Neural cell (in vitro differentiated cells): ENCODE results near the gene MRPL32. TPM values are rescaled to one million over a fixed set of nuclear protein-coding genes. Genes with fewer than 3 reads are reported as not detected.

Source experiments
- H2AFZ ChIP-seq: fragments of 200-600, 300-800 bp; sonication (generic), shearing (Covaris generic); 2 replicates; pipeline ENCODE4 v1.6.0; 2014; ENCODE audit warnings: low read depth, mild to moderate bottlenecking, antibody characterized with exemption, low read length, moderate library complexity
- H3F3A ChIP-seq: fragments of 200-600 bp; shearing (Covaris generic); 2 replicates; pipeline ENCODE4 v1.6.1; 2016; ENCODE audit warnings: mild to moderate bottlenecking, moderate library complexity, mixed read lengths, antibody characterized with exemption, low read length; ENCODE audit not compliant: insufficient read depth, poor library complexity, severe bottlenecking
- H3K27ac ChIP-seq: fragments of 200-600, 300-800 bp; sonication (generic), shearing (Covaris generic); 2 replicates; pipeline ENCODE4 v1.5.1; 2014; ENCODE audit warnings: mild to moderate bottlenecking, low read length, moderate library complexity
- H3K27me3 ChIP-seq: fragments of 300-800, 200-600 bp; sonication (generic), shearing (Covaris generic); 2 replicates; pipeline ENCODE4 v1.6.0; 2014; ENCODE audit warnings: mild to moderate bottlenecking, low read depth, low read length, moderate library complexity; ENCODE audit not compliant: insufficient read depth
- H3K36me3 ChIP-seq: fragments of 300-800, 200-600 bp; sonication (generic), shearing (Covaris generic); 2 replicates; pipeline ENCODE4 v1.5.1; 2014; ENCODE audit warnings: mild to moderate bottlenecking, antibody characterized with exemption, low read length, moderate library complexity; ENCODE audit not compliant: insufficient read depth
- H3K4me2 ChIP-seq: fragments of 300-800, 200-600 bp; sonication (generic), shearing (Covaris generic); 2 replicates; pipeline ENCODE4 v1.6.0; 2014; ENCODE audit warnings: mild to moderate bottlenecking, low read length
- H3K4me3 ChIP-seq: fragments of 300-800, 200-600 bp; sonication (generic), shearing (Covaris generic); 2 replicates; pipeline ENCODE4 v1.5.1; 2014; ENCODE audit warnings: mild to moderate bottlenecking, low read length, moderate library complexity
- H3K79me2 ChIP-seq: fragments of 200-600 bp; shearing (Covaris generic); replicated peaks from 2 replicates; pipeline ENCODE4 v1.6.0; 2014; ENCODE audit warnings: mild to moderate bottlenecking, low read length, moderate library complexity; ENCODE audit not compliant: insufficient read depth
- H3K9ac ChIP-seq: fragments of 300-800, 200-600 bp; sonication (generic), shearing (Covaris generic); 2 replicates; pipeline ENCODE4 v1.6.1; 2016; ENCODE audit warnings: mild to moderate bottlenecking, low read length, mixed read lengths
- H3K9me2 ChIP-seq: fragments of 200-600 bp; shearing (Covaris generic); 2 replicates; pipeline ENCODE4 v1.6.1; 2016; ENCODE audit warnings: mild to moderate bottlenecking, low read length, mixed read lengths; ENCODE audit not compliant: insufficient read depth
- H3K9me3 ChIP-seq: fragments of 200-600, 300-800 bp; sonication (generic), shearing (Covaris generic); 2 replicates; pipeline ENCODE4 v1.6.1; 2016; ENCODE audit warnings: mild to moderate bottlenecking, mixed run types, low read length, moderate library complexity, mixed read lengths
- H4K20me1 ChIP-seq: fragments of 200-600 bp; shearing (Covaris generic); 2 replicates; pipeline ENCODE4 v1.6.1; 2016; ENCODE audit warnings: mild to moderate bottlenecking, mixed run types; ENCODE audit not compliant: insufficient read depth
- CTCF ChIP-seq: fragments of 450-650 bp; IDR thresholded peaks from 2 replicates; pipeline ENCODE4 v1.5.1; 2014; ENCODE audit warnings: antibody characterized with exemption, mild to moderate bottlenecking, moderate library complexity; ENCODE audit not compliant: poor library complexity, severe bottlenecking
- EP300 ChIP-seq: fragments of 450-650 bp; conservative IDR thresholded peaks from 2 replicates; pipeline ENCODE4 v1.6.1; 2014; ENCODE audit warnings: antibody characterized with exemption, mild to moderate bottlenecking, moderate library complexity; ENCODE audit not compliant: poor library complexity, severe bottlenecking
- EZH2 ChIP-seq: fragments of 200-600, 300-800 bp; shearing (Covaris generic), sonication (generic); IDR thresholded peaks from 2 replicates; pipeline ENCODE4 v1.6.1; 2014; ENCODE audit warnings: antibody characterized with exemption, low read length, borderline replicate concordance, mild to moderate bottlenecking; ENCODE audit not compliant: insufficient read depth, poor library complexity, severe bottlenecking
- MXI1 ChIP-seq: fragments of 450-650 bp; conservative IDR thresholded peaks from 2 replicates; pipeline ENCODE4 v1.6.1; 2014; ENCODE audit warnings: antibody characterized with exemption, mild to moderate bottlenecking; ENCODE audit not compliant: poor library complexity, severe bottlenecking
- POLR2AphosphoS5 ChIP-seq: IDR thresholded peaks from 2 replicates; pipeline ENCODE4 v1.6.1; 2012
- RAD21 ChIP-seq: fragments of 450-650 bp; conservative IDR thresholded peaks from 2 replicates; pipeline ENCODE4 v1.6.1; 2014; ENCODE audit warnings: antibody characterized with exemption, mild to moderate bottlenecking, moderate library complexity
- REST ChIP-seq: IDR thresholded peaks from 2 replicates; pipeline ENCODE4 v1.6.1; 2012; ENCODE audit warnings: borderline replicate concordance
- SMC3 ChIP-seq: fragments of 450-650 bp; conservative IDR thresholded peaks from 2 replicates; pipeline ENCODE4 v1.6.1; 2014; ENCODE audit warnings: antibody characterized with exemption, mild to moderate bottlenecking, moderate library complexity; ENCODE audit not compliant: poor library complexity
- TAF1 ChIP-seq: IDR thresholded peaks from 2 replicates; pipeline ENCODE4 v1.6.1; 2012; ENCODE audit warnings: low read depth
- polyA plus RNA-seq: library from polyadenylated mRNA; depleted of rRNA; stranded (reverse); fragments of >200 nt; gene quantifications from 2 replicates; pipeline ENCODE4 v1.2.3, GENCODE V29; 2014

Gene MRPL32
- polyA plus RNA-seq, 1 donor from 2014 or later = 193 TPM

- Histone ChIP-seq H3K27me3 (no peaks in the 10 kb centered on the region), H3K27ac (no peak overlapping the region), H4K20me1 (no peaks in the 10 kb centered on the region), H2AFZ (no peak overlapping the region), H3K79me2 (no peaks in the 10 kb centered on the region), H3K9ac (no peak overlapping the region), H3K9me3 (no peaks in the 10 kb centered on the region), H3K4me2 (no peak overlapping the region), H3K36me3 (no peaks in the 10 kb centered on the region), H3K9me2 (no peaks in the 10 kb centered on the region), H3K4me3 (no peak overlapping the region), H3F3A (no peaks in the 10 kb centered on the region)
- TF ChIP-seq REST = no peak
- TF ChIP-seq TAF1 = no peak
- no peak for TF ChIP-seq POLR2AphosphoS5
Measured at GRCh38 chr7:42980084-42980483, 47.9 kb downstream of the MRPL32 start.

- Histone ChIP-seq H4K20me1 (no peaks in the 10 kb centered on the region), H3K27ac (no peak overlapping the region)
Measured at GRCh38 chr7:42980514-42980913, 48.3 kb downstream of the MRPL32 start.

More at GRCh38 chr7:42980514-42980913, 48.3 kb downstream of the MRPL32 start:
- no peak overlapping the region for H2AFZ ChIP-seq
- H3K27me3 ChIP-seq = no peaks in the 10 kb centered on the region
- no peak overlapping the region for H3K4me3 ChIP-seq
- no peak for TF ChIP-seq MXI1
- no peak for TF ChIP-seq RAD21
- TF ChIP-seq SMC3 = no peak
- no peak for TF ChIP-seq TAF1
- TF ChIP-seq CTCF = no peak
- no peak for TF ChIP-seq EZH2
- TF ChIP-seq REST = no peak
- TF ChIP-seq EP300 = no peak
- TF ChIP-seq POLR2AphosphoS5 = no peak
- no peaks in the 10 kb centered on the region for H3K36me3 ChIP-seq
- no peaks in the 10 kb centered on the region for H3F3A ChIP-seq
- no peak overlapping the region for H3K9ac ChIP-seq
- no peaks in the 10 kb centered on the region for H3K9me3 ChIP-seq
- no peaks in the 10 kb centered on the region for H3K79me2 ChIP-seq
- H3K9me2 ChIP-seq = no peaks in the 10 kb centered on the region
- H3K4me2 ChIP-seq = no peak overlapping the region
